Neural cell (in vitro differentiated cells): ENCODE measurements around the gene FBRS. TPM values are rescaled to one million over a fixed set of nuclear protein-coding genes. Genes with fewer than 3 reads are reported as not detected.

Source experiments
- H2AFZ ChIP-seq: fragments of 200-600, 300-800 bp; sonication (generic), shearing (Covaris generic); 2 replicates; pipeline ENCODE4 v1.6.0; 2014; ENCODE audit warnings: low read depth, mild to moderate bottlenecking, antibody characterized with exemption, low read length, moderate library complexity
- H3F3A ChIP-seq: fragments of 200-600 bp; shearing (Covaris generic); 2 replicates; pipeline ENCODE4 v1.6.1; 2016; ENCODE audit warnings: mild to moderate bottlenecking, moderate library complexity, mixed read lengths, antibody characterized with exemption, low read length; ENCODE audit not compliant: insufficient read depth, poor library complexity, severe bottlenecking
- H3K27ac ChIP-seq: fragments of 200-600, 300-800 bp; sonication (generic), shearing (Covaris generic); 2 replicates; pipeline ENCODE4 v1.5.1; 2014; ENCODE audit warnings: mild to moderate bottlenecking, low read length, moderate library complexity
- H3K27me3 ChIP-seq: fragments of 300-800, 200-600 bp; sonication (generic), shearing (Covaris generic); 2 replicates; pipeline ENCODE4 v1.6.0; 2014; ENCODE audit warnings: mild to moderate bottlenecking, low read depth, low read length, moderate library complexity; ENCODE audit not compliant: insufficient read depth
- H3K36me3 ChIP-seq: fragments of 300-800, 200-600 bp; sonication (generic), shearing (Covaris generic); 2 replicates; pipeline ENCODE4 v1.5.1; 2014; ENCODE audit warnings: mild to moderate bottlenecking, antibody characterized with exemption, low read length, moderate library complexity; ENCODE audit not compliant: insufficient read depth
- H3K4me2 ChIP-seq: fragments of 300-800, 200-600 bp; sonication (generic), shearing (Covaris generic); 2 replicates; pipeline ENCODE4 v1.6.0; 2014; ENCODE audit warnings: mild to moderate bottlenecking, low read length
- H3K4me3 ChIP-seq: fragments of 300-800, 200-600 bp; sonication (generic), shearing (Covaris generic); 2 replicates; pipeline ENCODE4 v1.5.1; 2014; ENCODE audit warnings: mild to moderate bottlenecking, low read length, moderate library complexity
- H3K79me2 ChIP-seq: fragments of 200-600 bp; shearing (Covaris generic); replicated peaks from 2 replicates; pipeline ENCODE4 v1.6.0; 2014; ENCODE audit warnings: mild to moderate bottlenecking, low read length, moderate library complexity; ENCODE audit not compliant: insufficient read depth
- H3K9ac ChIP-seq: fragments of 300-800, 200-600 bp; sonication (generic), shearing (Covaris generic); 2 replicates; pipeline ENCODE4 v1.6.1; 2016; ENCODE audit warnings: mild to moderate bottlenecking, low read length, mixed read lengths
- H3K9me2 ChIP-seq: fragments of 200-600 bp; shearing (Covaris generic); 2 replicates; pipeline ENCODE4 v1.6.1; 2016; ENCODE audit warnings: mild to moderate bottlenecking, low read length, mixed read lengths; ENCODE audit not compliant: insufficient read depth
- H3K9me3 ChIP-seq: fragments of 200-600, 300-800 bp; sonication (generic), shearing (Covaris generic); 2 replicates; pipeline ENCODE4 v1.6.1; 2016; ENCODE audit warnings: mild to moderate bottlenecking, mixed run types, low read length, moderate library complexity, mixed read lengths
- H4K20me1 ChIP-seq: fragments of 200-600 bp; shearing (Covaris generic); 2 replicates; pipeline ENCODE4 v1.6.1; 2016; ENCODE audit warnings: mild to moderate bottlenecking, mixed run types; ENCODE audit not compliant: insufficient read depth
- CTCF ChIP-seq: fragments of 450-650 bp; IDR thresholded peaks from 2 replicates; pipeline ENCODE4 v1.5.1; 2014; ENCODE audit warnings: antibody characterized with exemption, mild to moderate bottlenecking, moderate library complexity; ENCODE audit not compliant: poor library complexity, severe bottlenecking
- EP300 ChIP-seq: fragments of 450-650 bp; conservative IDR thresholded peaks from 2 replicates; pipeline ENCODE4 v1.6.1; 2014; ENCODE audit warnings: antibody characterized with exemption, mild to moderate bottlenecking, moderate library complexity; ENCODE audit not compliant: poor library complexity, severe bottlenecking
- EZH2 ChIP-seq: fragments of 200-600, 300-800 bp; shearing (Covaris generic), sonication (generic); IDR thresholded peaks from 2 replicates; pipeline ENCODE4 v1.6.1; 2014; ENCODE audit warnings: antibody characterized with exemption, low read length, borderline replicate concordance, mild to moderate bottlenecking; ENCODE audit not compliant: insufficient read depth, poor library complexity, severe bottlenecking
- MXI1 ChIP-seq: fragments of 450-650 bp; conservative IDR thresholded peaks from 2 replicates; pipeline ENCODE4 v1.6.1; 2014; ENCODE audit warnings: antibody characterized with exemption, mild to moderate bottlenecking; ENCODE audit not compliant: poor library complexity, severe bottlenecking
- POLR2AphosphoS5 ChIP-seq: IDR thresholded peaks from 2 replicates; pipeline ENCODE4 v1.6.1; 2012
- RAD21 ChIP-seq: fragments of 450-650 bp; conservative IDR thresholded peaks from 2 replicates; pipeline ENCODE4 v1.6.1; 2014; ENCODE audit warnings: antibody characterized with exemption, mild to moderate bottlenecking, moderate library complexity
- SMC3 ChIP-seq: fragments of 450-650 bp; conservative IDR thresholded peaks from 2 replicates; pipeline ENCODE4 v1.6.1; 2014; ENCODE audit warnings: antibody characterized with exemption, mild to moderate bottlenecking, moderate library complexity; ENCODE audit not compliant: poor library complexity
- TAF1 ChIP-seq: IDR thresholded peaks from 2 replicates; pipeline ENCODE4 v1.6.1; 2012; ENCODE audit warnings: low read depth
- polyA plus RNA-seq: library from polyadenylated mRNA; depleted of rRNA; stranded (reverse); fragments of >200 nt; gene quantifications from 2 replicates; pipeline ENCODE4 v1.2.3, GENCODE V29; 2014
- TF ChIP-seq, protein P1 (sequence below): IDR thresholded peaks from 2 replicates; pipeline ENCODE4 v1.6.1; 2012; ENCODE audit warnings: borderline replicate concordance

Gene FBRS
- polyA plus RNA-seq, 1 donor from 2014 or later = 24.2 TPM

GRCh38 chr16:30680326-30680725, 22.1 kb downstream of the FBRS start:
- no peak overlapping the region for H3K9ac ChIP-seq
- no peak overlapping the region for H3K4me2 ChIP-seq
- no peaks in the 10 kb centered on the region for H3F3A ChIP-seq
- no peaks in the 10 kb centered on the region for H3K79me2 ChIP-seq
- H2AFZ ChIP-seq = no peak overlapping the region
- no peak overlapping the region for H3K4me3 ChIP-seq
- no peaks in the 10 kb centered on the region for H3K9me2 ChIP-seq
- H4K20me1 ChIP-seq = no peaks in the 10 kb centered on the region
- no peaks in the 10 kb centered on the region for H3K9me3 ChIP-seq
- TF ChIP-seq SMC3 = no peak
- TF ChIP-seq POLR2AphosphoS5 = no peak
- no peak for TF ChIP-seq RAD21
- TF ChIP-seq TAF1 = no peak
- TF ChIP-seq MXI1 = no peak
- no peak for TF ChIP-seq CTCF
- no peak for TF ChIP-seq EP300
- no peaks in the 10 kb centered on the region for H3K36me3 ChIP-seq
- no peak overlapping the region for H3K27ac ChIP-seq
- no peaks in the 10 kb centered on the region for H3K27me3 ChIP-seq

- Histone ChIP-seq H2AFZ (no peak overlapping the region), H3K79me2 (no peaks in the 10 kb centered on the region), H3F3A (no peaks in the 10 kb centered on the region), H3K4me3 (no peak overlapping the region), H3K27ac (no peak overlapping the region), H3K4me2 (no peak overlapping the region), H3K9me2 (no peaks in the 10 kb centered on the region), H3K36me3 (no peaks in the 10 kb centered on the region), H3K9me3 (no peaks in the 10 kb centered on the region), H3K27me3 (no peaks in the 10 kb centered on the region), H4K20me1 (no peaks in the 10 kb centered on the region), H3K9ac (no peak overlapping the region)
- TF ChIP-seq CTCF (no peak), EP300 (no peak), RAD21 (no peak), SMC3 (no peak), EZH2 (no peak), TAF1 (no peak), MXI1 (no peak), POLR2AphosphoS5 (no peak)
- TF ChIP-seq, protein P1, sequence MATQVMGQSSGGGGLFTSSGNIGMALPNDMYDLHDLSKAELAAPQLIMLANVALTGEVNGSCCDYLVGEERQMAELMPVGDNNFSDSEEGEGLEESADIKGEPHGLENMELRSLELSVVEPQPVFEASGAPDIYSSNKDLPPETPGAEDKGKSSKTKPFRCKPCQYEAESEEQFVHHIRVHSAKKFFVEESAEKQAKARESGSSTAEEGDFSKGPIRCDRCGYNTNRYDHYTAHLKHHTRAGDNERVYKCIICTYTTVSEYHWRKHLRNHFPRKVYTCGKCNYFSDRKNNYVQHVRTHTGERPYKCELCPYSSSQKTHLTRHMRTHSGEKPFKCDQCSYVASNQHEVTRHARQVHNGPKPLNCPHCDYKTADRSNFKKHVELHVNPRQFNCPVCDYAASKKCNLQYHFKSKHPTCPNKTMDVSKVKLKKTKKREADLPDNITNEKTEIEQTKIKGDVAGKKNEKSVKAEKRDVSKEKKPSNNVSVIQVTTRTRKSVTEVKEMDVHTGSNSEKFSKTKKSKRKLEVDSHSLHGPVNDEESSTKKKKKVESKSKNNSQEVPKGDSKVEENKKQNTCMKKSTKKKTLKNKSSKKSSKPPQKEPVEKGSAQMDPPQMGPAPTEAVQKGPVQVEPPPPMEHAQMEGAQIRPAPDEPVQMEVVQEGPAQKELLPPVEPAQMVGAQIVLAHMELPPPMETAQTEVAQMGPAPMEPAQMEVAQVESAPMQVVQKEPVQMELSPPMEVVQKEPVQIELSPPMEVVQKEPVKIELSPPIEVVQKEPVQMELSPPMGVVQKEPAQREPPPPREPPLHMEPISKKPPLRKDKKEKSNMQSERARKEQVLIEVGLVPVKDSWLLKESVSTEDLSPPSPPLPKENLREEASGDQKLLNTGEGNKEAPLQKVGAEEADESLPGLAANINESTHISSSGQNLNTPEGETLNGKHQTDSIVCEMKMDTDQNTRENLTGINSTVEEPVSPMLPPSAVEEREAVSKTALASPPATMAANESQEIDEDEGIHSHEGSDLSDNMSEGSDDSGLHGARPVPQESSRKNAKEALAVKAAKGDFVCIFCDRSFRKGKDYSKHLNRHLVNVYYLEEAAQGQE = no peak
Observed at GRCh38 chr16:30688701-30689100, 30.5 kb downstream of the FBRS start.
